HG03095 (cell line): ENCODE data around the gene CFAP97D2.
"Not testable (repeated sequence)": the region's sequence is repeated elsewhere in the genome, so short reads cannot be mapped to it uniquely, and the experiment has no call there.

Experiments
- ATAC-seq: cut with Tn5 transposase; IDR thresholded peaks from one replicate; pipeline ENCODE4 v1.9.1; 2021; ENCODE audit warnings: moderate library complexity; ENCODE audit not compliant: unreplicated experiment

Gene CFAP97D2

DNA sequence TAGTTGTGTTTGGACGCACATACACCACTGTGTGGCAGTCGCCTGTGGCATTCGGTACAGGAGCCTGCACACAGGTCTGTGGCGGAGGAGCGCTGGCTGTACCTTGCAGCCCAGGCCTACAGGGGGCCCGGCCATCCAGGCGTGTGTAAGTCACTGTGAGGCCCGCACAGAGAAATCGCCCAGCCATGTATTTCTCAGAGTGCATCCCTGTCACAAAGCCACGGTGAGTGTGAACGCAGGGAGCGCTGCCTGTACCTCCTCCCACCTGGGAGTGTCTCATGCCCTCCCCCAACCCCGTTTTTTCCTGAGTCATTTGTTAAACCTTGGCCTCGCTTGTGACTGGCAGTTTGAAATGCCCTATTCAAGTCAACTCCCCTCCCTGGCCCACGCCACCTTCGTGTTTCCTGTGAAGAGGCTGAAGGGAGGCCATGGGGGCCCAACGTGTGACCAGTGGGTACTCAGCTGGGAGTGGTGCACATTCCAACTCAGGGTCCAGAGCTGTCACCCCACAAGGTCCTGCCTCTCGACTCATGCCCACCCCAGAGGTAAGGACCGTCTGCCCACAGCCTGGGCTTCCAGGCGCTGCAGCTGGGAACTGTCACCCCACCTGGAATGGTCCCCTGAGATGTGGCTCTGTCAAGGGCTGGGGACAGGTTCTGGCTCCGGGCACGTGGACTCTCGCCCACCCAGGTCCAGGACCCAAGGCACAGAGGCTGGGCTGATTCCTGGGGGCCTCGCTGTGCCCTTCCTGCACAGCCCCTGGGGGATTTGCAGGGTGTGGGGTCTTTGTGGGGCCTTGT, 35.1 kb upstream of the CFAP97D2 start:
- no peak for ATAC-seq

GRCh38 chr13:114144606-114145244, 34.3 kb upstream of the CFAP97D2 start:
- no peak for ATAC-seq

GRCh38 chr13:114145256-114145655, 33.8 kb upstream of the CFAP97D2 start:
- ATAC-seq, result no peak

DNA sequence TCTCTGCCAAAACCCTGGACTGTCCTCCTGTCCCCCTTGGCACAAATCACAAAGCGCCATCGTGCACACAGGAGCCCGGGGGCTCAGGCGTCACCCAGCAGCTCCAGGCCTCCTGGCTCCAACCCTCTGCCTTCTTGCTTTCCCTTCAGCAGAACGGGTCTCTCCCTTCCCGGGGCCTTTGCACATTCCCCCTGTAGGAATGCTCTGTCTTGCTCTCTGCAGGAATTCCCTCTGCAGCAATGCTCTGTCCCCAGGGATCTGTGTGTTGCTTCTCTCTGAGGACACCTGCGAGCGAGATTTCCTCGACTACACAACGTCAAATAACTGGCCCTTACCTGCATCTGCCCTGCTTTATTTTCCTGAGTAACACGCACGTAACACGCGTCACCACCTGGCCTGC, 33.3 kb upstream of the CFAP97D2 start:
- no peak for ATAC-seq

- ATAC-seq, result no peak
Observed at GRCh38 chr13:114146173-114146572, 32.9 kb upstream of the CFAP97D2 start.

- no peak for ATAC-seq
Observed at GRCh38 chr13:114146629-114147028, 32.4 kb upstream of the CFAP97D2 start.

GRCh38 chr13:114147803-114148520, 31.1 kb upstream of the CFAP97D2 start:
- ATAC-seq, result peak; percentile 9

- peak; percentile 78 for ATAC-seq
Observed at GRCh38 chr13:114148521-114148855, 30.6 kb upstream of the CFAP97D2 start.

DNA sequence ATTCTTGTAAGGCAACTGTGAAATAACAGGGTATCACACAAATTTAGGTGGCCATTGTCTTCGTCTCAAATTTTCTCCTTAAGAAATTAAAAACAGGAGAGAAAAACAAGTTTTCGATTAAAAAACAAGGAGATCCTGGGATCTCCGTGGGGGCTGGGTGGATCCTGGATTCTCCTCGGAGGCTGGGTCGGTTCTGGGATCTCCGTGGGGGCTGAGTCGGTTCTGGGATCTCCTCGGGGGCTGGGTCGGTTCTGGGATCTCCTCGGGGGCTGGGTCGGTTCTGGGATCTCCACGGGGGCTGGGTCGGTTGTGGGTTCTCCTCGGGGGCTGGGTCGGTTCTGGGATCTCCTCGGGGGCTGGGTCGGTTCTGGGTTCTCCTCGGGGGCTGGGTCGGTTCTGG, 30.2 kb upstream of the CFAP97D2 start:
- not testable (repeated sequence) for ATAC-seq

GRCh38 chr13:114149774-114150740, 29.0 kb upstream of the CFAP97D2 start:
- ATAC-seq, result no peak

DNA sequence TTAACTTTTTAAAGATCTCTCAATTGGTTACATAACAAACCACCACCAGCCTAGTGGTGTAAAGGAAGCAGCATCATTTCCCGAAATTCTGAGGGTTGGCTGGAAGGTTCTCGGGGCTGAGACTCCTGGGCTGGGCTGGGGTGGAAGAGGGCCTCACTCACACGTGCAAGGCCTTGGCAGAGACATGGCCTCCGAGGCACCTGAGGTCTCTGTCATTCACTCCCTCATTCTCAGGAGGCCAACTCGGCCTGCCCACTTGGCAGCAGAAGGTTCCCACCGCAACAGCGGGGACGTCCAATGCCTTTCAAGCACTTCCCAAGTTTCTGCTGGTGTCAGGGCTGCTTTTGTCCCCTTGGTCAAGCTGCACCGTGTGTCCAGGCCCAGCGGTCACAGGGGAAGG, 28.0 kb upstream of the CFAP97D2 start:
- no peak for ATAC-seq

GRCh38 chr13:114151565-114152284, 27.3 kb upstream of the CFAP97D2 start:
- no peak for ATAC-seq

- ATAC-seq, result no peak
Observed at GRCh38 chr13:114152285-114152645, 26.8 kb upstream of the CFAP97D2 start.

DNA sequence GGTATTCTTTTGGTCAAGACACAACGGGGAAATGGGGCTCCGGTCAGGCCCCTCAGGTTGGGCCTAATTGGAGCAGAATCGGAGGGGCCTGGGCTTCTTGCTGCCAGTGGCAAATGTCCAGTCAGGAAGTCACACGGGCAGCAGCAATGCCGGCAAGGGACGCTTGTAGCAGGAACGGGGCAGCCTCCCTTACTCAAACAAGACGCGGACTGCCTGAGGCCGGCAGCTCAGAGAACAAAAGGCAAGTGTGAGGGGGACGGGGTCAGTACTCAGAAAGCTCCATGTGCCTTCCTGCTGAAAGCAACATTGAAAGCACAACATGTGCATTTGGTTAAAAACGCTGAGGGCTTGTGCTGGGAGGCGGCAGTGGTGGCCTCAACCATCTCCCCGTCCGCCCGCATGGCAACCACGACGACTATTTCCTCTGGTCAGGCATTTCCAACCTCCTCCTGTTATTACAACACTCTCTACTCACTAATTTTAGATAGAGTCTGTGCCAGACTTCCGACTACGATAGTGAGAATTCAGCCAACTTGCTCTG, 26.2 kb upstream of the CFAP97D2 start:
- ATAC-seq, result no peak

DNA sequence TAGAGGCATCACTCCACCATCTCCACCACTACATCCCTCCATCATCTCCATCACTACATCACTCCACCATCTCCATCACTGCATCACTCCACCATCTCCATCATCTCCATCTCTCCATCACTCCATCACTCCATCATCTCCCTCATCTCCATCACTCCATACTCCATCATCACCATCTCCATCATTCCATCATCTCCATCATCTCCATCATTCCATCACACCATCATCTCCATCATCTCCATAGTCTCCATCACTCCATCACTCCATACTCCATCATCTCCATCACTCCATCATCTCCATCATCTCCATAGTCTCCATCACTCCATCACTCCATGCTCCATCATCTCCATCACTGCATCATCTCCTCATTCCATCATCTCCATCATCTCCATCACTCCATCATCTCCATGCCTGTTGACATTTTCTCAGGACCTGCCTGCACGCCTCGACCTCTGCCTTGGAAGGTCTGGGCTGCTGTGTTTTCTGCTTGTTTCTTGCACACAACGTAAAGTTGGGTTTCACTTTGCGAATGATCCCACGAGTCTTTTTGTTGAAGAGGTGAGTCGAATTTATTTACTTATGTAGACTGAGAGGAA, 25.5 kb upstream of the CFAP97D2 start:
- ATAC-seq, result no peak

GRCh38 chr13:114154476-114154875, 24.6 kb upstream of the CFAP97D2 start:
- no peak for ATAC-seq

- ATAC-seq, result no peak
Observed at GRCh38 chr13:114155320-114155719, 23.7 kb upstream of the CFAP97D2 start.

DNA sequence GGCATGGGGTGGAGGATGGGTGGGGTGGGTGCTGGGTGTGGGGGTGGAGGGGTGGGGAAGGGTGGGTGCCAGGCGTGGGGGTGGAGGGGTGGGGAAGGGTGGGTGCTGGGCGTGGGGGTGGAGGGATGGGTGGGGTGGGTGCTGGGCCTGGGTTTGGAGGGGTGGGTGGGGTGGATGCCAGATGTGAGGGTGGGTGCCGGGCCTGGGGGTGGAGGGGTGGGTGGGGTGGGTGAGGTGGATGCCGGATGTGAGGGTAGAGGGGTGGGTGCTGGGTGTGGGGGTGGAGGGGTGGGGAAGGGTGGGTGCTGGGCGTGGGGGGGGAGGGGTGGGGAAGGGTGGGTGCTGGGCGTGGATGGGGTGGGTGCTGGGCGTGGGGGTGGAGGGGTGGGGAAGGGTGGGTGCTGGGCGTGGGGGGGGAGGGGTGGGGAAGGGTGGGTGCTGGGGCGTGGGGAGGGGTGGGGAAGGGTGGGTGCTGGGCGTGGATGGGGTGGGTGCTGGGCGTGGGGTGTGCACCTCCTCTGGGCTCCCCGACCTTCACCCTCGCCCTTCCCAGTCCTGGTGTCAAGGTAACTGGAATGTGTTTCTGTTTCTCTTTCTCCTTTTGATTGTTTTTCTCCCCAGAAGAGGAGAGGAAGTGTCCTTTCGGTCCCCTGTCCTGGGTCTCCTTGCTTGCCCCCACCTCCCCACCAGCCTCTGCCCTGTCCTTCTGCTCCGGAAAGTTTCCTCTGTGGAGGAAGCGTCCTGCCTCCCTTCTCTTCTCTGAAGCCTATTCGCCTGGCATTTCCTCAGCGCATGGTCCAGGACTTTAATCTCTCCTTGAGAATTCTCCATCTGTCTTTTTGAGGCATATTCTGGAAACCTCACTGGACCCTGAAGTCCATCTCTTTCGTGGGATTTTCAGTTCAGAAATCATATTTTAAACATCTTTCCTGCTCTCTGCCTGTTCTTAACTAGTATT, 22.9 kb upstream of the CFAP97D2 start:
- ATAC-seq, result no peak
